GM12873 (cell line): Measurements from ENCODE around the gene WDR12.
A peak's percentile ranks its signal among the peaks of the same experiment; 100 is the strongest.

Experiments
- TF ChIP-seq, protein P1 (sequence below): IDR thresholded peaks from 2 replicates; pipeline ENCODE4 v1.5.1; 2012; ENCODE audit warnings: low read depth, mild to moderate bottlenecking, moderate library complexity, low read length, control low read depth; ENCODE audit not compliant: insufficient read depth; ENCODE audit errors: missing control alignments

Gene WDR12

DNA sequence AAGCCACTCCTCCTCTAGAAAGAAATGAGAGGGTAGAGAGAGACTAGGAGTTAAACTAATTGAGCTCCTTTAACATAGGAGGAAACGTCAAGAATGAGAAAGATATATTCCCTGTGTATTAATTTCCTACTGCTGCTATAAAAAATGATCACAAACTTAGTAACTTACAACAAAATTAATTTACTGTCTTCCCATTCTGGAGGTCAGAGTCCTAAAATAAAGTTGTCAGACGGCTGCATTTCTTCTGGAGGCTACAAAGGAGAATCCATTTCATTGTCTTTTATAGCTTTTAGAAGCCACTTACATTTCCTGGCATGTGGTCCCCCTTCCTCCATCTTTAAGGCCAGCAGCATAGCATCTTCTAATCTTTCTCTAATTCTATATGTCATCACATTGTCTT, 66.8 kb downstream of the WDR12 start:
- TF ChIP-seq, protein P1, sequence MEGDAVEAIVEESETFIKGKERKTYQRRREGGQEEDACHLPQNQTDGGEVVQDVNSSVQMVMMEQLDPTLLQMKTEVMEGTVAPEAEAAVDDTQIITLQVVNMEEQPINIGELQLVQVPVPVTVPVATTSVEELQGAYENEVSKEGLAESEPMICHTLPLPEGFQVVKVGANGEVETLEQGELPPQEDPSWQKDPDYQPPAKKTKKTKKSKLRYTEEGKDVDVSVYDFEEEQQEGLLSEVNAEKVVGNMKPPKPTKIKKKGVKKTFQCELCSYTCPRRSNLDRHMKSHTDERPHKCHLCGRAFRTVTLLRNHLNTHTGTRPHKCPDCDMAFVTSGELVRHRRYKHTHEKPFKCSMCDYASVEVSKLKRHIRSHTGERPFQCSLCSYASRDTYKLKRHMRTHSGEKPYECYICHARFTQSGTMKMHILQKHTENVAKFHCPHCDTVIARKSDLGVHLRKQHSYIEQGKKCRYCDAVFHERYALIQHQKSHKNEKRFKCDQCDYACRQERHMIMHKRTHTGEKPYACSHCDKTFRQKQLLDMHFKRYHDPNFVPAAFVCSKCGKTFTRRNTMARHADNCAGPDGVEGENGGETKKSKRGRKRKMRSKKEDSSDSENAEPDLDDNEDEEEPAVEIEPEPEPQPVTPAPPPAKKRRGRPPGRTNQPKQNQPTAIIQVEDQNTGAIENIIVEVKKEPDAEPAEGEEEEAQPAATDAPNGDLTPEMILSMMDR: no peak

DNA sequence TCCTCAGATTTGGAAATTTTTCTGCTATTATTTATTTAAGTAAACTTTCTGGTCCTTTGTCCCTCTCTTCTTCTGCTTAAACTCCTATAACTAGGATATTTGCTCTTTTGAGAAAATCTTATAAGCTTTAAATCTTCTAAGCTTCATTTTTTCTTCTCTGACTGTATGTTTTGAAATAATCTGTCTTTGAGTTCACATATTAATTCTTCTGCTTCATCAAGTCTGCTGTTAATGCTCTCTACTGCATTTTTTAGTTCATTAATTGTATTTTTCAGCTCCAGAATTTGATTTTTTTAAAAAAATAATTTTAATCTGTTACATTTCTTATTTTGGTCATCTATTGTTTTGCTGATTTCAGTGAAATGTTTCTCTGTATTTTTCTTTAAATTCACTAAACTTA, 68.8 kb downstream of the WDR12 start:
- TF ChIP-seq, protein P1: no peak

DNA sequence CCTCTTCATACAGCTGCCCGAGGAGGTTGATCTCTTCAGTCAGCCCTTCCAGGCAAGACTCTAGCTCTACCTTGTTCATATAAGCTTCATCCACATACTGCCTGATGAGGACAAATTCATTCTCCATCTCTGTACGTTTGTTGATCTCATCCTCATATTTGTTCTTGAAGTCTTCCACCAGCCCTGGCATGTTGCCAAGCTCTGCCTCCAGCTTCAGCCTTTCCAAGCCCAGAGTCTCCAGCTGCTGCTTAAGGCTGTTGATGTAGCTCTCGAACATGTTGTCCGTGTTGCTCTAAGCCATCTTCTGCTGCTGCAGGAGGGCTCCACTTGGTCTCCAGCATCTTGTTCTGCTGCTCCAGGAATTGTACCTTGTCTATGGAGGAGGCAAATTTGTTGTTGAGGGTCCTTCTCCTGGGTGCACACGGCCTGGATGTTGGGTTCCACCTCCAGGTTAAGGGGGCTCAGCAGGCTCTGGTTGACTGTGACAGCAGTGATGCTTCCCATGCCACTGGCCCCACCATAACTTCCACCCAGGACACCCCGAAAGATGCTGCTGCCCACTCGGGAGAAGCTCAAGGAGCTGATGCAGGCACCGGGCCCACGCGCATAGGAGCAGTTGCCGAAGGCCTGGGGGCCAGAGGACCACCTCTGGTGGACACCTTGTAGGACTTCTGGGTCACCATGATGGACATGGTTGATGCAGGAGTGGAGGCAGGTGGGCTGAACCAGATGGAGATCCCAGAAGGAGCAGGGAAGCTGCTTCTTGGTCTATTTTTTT, 70.2 kb downstream of the WDR12 start:
- TF ChIP-seq, protein P1: no peak

DNA sequence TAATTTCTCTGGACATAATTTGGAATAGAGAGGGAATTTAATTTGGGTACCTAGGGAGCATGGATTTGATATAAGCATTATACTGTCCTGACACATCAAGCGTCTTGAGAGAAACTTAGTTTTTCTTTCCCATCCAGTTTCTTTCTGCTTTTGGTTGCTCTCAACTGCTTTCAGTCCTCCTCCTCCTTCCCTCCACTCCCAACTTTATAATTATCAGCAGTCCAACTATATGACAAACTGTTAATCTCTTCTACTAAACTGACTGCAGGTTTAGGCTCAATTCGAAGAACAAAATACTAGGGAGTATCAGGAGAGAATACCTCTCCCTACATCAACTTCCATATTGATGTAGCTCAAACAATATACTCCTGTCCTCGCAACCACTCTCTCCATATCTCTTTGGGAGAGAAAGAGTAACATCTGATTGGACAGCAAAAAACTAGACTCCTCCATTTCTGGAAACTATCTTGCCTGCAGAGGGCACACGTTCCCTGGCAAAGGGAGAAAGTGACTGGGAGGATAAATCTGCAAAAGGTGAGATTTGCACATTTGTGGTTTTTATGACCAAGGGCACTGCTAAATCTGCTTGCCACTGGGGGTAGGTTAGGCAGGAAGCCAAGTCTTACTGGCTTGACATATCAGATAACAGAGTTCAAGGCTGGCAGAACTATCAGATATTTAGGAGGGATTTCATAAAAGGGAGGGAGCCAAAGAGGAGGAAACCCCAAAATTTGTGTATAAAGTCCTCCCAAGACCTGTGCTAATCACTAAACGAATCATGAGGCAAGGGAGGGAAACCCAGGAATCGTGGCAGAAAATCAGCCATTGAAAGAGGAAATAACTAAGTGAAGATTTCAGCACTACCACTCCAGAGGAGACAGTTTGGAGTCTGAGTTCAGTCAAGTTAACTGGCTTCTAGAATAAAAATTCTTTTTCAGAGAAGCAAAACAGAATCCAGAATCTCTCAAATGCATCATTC, 79.9 kb downstream of the WDR12 start:
- TF ChIP-seq, protein P1: peak; percentile 67

DNA sequence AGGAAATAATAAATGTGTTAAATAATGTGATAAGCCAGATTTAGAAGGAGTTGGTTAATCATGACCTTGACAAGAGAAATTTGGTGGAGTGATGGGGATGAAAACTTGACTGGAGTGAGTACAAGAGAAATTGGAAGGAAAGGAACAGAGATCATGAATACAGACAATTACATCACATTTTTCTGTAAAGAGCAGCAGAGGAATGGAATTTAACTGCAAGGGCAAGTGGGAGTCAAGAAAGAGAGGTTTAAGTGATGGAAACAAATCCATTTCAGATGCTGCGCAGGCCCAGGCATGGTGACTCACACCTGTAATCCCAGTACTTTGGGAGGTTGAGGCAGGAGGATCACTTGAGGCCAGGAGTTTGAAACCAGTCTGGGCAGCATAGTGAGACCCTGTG, 86.6 kb downstream of the WDR12 start:
- TF ChIP-seq, protein P1: no peak
